GM19468 (cell line): ENCODE measurements around the gene ZNF597.

Experiments used
- ATAC-seq: cut with Tn5 transposase; IDR thresholded peaks from one replicate; pipeline ENCODE4 v1.9.1; 2021; ENCODE audit warnings: mild to moderate bottlenecking, moderate library complexity, moderate number of reproducible peaks; ENCODE audit not compliant: unreplicated experiment; ENCODE audit errors: extremely low read depth

The ZNF597 gene

DNA sequence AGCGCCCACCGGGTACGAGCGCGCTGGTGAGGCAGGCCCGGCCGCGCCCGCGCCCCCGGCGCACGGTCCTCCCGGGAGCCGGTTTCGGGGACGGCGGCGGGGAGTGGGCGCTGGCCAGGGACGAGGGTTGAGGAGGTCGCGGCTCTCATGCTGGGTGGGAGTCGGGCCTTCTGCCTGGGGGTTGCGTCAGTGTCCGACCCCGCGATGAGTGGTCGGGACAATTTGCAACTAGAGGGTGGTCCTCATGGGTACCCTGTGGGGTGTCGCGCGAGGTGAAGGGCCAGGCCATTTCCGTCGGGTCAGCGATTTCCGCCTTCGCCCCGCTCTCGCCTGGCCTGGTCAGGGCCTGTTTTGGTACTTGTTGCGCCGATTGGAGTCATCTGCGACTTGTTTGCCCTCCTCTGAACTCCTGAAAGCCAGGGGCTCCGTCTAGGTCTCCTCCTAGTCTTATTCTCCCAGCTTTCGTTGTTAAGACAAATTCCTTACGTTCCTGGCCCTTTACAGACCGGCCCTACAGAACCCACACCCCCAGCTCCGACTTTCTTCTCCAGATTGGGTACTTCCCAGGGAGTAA, 15.1 kb upstream of the ZNF597 start:
- no peak for ATAC-seq

GRCh38 chr16:3457434-3458252, 14.3 kb upstream of the ZNF597 start:
- ATAC-seq = peak; percentile 57

DNA sequence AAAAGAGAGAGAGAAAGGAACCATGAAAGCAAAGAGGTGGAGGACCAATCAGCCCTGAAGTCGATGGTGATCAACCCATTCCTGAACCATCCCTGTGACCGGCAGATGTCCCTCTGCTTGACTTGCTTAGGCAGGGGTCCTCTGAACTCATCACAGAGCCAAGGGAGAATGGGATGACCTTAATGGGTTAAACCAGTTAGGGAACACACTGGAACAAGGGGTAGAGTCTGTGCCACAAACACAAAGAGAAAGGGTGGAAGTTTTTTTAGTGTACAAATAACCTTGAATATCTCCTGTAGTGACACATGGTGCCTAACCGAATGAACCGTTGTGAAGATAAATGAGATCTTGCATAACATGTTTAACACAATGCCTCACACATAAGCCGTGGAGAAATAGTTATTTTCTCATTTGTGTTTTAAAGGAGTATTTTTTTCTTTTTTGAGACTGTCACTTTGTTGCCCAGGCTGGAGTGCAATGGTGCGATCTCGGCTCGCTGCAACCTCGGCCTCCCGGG, 11.4 kb upstream of the ZNF597 start:
- no peak for ATAC-seq

- no peak for ATAC-seq
These were observed 10.8 kb upstream of the ZNF597 start for GRCh38 chr16:3454093-3454492.

DNA sequence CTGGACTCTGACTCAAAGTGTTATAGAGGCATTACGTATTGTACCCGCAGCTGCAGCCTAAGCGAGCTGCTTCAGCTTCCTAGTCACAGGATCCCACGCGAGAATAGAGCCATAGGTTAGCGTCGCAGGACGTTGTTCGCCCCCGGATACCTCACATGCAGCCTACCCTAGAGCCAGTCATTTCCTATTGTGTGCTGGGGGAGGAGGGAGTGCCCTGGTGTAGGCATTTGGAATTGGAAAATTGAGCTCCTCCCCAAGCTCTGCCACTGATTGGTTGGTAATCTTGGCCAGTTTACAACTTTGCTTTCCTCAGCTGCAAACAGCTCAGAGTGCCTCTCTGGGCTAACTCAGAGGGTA, 706 bp upstream of the ZNF597 start:
- no peak for ATAC-seq

GRCh38 chr16:3439637-3440036, 3.7 kb downstream of the ZNF597 start:
- ATAC-seq = no peak

- ATAC-seq = no peak
These were observed 8.9 kb downstream of the ZNF597 start for GRCh38 chr16:3434373-3434772.

GRCh38 chr16:3431779-3432219, 11.5 kb downstream of the ZNF597 start:
- ATAC-seq = no peak

GRCh38 chr16:3413730-3414379, 29.4 kb downstream of the ZNF597 start:
- ATAC-seq = no peak

DNA sequence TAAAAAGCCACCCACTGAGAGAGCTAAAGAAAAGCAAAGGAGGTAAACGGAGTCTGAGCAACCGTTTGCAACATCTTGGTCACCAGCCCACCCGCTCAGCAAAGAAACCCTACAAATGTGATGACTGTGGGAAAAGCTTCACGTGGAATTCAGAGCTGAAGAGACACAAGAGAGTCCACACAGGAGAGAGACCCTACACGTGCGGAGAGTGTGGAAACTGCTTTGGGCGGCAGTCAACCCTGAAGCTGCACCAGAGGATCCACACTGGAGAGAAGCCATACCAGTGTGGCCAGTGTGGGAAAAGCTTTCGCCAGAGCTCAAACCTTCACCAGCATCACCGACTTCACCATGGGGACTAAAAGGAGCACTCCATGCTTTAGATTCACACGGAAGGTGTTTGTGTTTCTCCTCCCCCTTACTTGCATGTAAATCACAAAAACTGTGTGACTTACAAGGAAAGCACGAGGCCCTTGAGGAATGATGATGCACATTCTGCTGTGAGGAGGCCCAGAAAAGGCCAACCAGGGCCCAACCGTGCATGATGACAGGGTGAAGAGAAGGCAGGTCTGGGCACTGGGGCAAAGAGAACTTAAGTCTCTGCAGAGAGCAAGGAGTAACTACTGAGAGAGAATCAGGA, 34.6 kb downstream of the ZNF597 start:
- ATAC-seq = no peak

- ATAC-seq = no peak
These were observed 41.4 kb downstream of the ZNF597 start for GRCh38 chr16:3401719-3402397.

DNA sequence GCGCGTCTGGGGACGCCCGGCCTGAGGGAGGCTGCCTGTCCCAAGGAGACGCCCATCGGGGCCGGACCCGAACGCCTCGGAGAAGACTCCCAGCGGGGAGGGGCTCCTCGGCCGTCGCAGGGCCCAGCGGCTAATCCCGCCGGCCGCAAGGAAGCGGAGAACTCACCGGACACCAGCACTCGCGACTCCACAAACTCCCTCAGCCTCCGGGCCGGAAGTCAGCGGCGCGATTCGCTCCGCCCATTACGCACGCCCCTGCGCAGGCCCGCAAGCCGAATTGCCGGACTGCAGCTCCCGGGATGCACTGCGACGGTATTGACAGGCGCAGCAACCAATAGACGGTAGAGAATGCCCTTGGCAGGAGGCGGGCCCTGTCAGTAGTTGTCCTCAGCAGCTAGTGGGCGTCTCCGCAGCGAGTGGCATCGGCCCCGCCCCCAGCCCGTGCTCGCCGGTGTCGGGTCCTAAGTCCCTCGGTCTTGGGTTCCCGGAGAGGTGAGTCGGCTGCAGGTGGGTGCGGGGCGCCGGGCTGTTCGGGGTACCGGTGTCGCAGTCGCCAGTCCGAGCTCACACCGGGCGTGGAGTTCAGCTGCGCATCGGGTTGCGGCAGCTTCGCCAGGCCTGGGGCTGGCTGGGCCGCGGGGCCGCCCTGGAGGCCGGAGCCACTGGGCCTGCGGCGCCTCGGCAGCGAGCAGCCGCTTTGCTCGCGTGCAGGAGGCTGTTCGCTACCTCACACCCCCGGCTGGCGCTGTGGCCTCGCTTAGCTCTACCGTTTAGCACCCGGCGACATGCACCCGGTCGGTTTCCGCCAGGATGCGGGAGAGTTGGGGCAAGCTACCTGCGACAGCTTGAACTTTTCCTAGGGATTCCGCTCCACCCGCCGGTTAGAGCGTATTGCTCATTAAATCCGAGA, 42.3 kb downstream of the ZNF597 start, which contains the start of the genes ZNF174 and ZSCAN32:
Gene ZNF174 (plus strand): TSS at position 437 of the 910 bp plus-strand sequence. CDS start 790 bp downstream, outside the sequence.
Gene ZSCAN32 (minus strand): TSS at position 226 of the 910 bp plus-strand sequence. CDS start 3,447 bp downstream, outside the sequence.
- peak; percentile 97 for ATAC-seq

DNA sequence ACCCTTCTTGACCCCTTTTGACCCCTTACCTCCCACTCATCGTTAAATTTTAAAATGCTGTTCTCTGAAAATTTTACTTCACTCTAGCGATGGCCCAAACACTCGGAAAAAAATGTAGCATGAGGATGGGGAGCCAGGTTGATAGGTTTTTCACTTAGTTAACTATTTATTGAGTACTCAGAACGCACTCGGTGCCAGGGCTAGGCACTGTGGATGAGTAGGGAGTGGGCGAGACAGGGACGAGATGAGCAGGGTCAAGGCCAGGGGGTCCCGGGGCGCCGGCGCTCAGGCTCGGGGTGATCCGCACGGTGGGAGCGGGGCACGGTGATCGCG, 42.9 kb downstream of the ZNF597 start:
- no peak for ATAC-seq

DNA sequence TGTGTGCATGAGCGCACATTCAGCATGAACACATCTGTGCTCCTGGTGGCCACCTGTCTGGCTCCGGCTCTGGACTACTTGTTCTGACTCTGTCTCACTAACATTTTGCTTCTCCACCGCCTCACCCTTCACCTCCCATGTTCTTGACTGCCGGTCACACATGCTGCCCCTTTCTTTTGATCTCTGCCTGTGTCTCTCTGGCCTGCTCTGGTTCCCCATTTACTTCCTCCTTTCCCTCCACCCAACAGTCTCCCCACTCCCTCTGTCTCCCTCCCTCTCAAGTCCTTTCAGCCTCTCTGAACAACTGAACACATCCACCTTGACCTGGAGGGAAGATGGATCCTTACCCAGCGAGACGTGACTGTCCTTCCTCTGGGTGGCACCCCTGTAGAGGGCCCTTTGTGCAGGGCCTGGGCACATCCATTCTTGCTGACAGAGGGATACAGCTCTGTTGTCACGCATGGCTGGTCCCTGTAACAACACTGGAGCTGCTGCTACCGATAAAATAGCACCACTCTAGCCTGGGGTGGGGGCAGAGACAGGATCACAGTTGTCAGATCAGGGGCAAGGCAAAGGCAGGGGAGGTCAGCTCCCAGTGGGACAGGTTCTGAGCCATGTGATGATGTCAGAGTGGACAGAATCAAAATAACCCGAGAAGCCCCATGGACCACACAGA, 53.5 kb downstream of the ZNF597 start:
- no peak for ATAC-seq

DNA sequence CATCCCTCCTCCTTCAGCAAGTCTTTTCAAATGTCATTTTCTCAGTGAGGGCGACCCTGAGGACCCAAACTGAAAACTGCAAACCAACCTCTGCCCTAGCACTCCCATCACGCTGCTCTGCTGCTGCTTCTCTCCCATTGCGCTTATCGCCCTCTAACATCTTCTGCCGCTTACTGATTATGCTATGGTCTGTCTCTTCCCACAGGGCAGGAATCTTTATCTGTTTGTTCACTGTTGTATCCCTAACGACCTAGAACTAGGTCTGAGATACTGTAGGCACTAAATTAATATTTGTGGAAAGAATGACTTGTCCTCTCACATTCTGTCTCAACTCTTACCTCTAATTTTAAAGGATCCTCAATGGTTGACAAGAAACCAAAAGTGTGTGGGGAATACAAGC, 55.0 kb downstream of the ZNF597 start:
- no peak for ATAC-seq

GRCh38 chr16:3383045-3383448, 60.3 kb downstream of the ZNF597 start:
- no peak for ATAC-seq
